Thoracic aorta (tissue), 2 donors: ENCODE measurements around the gene CGB7. TPM values are rescaled to one million over a fixed set of nuclear protein-coding genes. Genes with fewer than 3 reads are reported as not detected.
"Not testable (repeated sequence)": the region's sequence is repeated elsewhere in the genome, so short reads cannot be mapped to it uniquely, and the experiment has no call there.

Experiments used
- ATAC-seq: fragments of 150-250 bp; one replicate; pipeline ENCODE4 v1.8.0; 2017; ENCODE audit warnings: low read depth; ENCODE audit not compliant: insufficient number of reproducible peaks, low FRiP score
- DNase-seq: peaks from one replicate; pipeline ENCODE4 v3.0.0-alpha.2; 2020; ENCODE audit warnings: low spot score
- H3K27ac ChIP-seq, 2 donors: fragments of 200-600 bp; sonication (generic); 1 replicate in 1 of 2; 2 replicates in 1 of 2; pipeline ENCODE4 v1.5.1; 2016; ENCODE audit warnings: mild to moderate bottlenecking in 2 of 2, moderate library complexity in 2 of 2
- H3K27me3 ChIP-seq: fragments of 200-600 bp; sonication (generic); replicated peaks from 2 replicates; pipeline ENCODE4 v1.6.0; 2016; ENCODE audit warnings: mild to moderate bottlenecking; ENCODE audit not compliant: insufficient read depth
- H3K36me3 ChIP-seq: fragments of 200-600 bp; sonication (generic); one replicate; pipeline ENCODE4 v1.5.1; 2016
- H3K4me1 ChIP-seq, 2 donors: fragments of 200-600 bp; sonication (generic); 1 replicate in 1 of 2; 2 replicates in 1 of 2; pipeline versions ENCODE4 v1.5.1 to v1.6.0; 2016; ENCODE audit warnings: low read depth in 2 of 2, mild to moderate bottlenecking in 1 of 2; ENCODE audit not compliant: control insufficient read depth in 1 of 2
- H3K4me3 ChIP-seq: fragments of 200-600 bp; sonication (generic); 2 replicates; pipeline ENCODE4 v1.5.1; 2016; ENCODE audit warnings: mild to moderate bottlenecking
- H3K9me3 ChIP-seq: fragments of 200-600 bp; sonication (generic); 2 replicates; pipeline ENCODE4 v1.5.1; 2016
- total RNA-seq, 2 donors: library from RNA; depleted of rRNA; stranded (reverse); fragments of >200 nt; gene quantifications; one replicate each; pipeline versions ENCODE4 v1.1.0 to v1.2.3, GENCODE V29; 2016
- TF ChIP-seq, protein P1 (sequence below): fragments of 200-600 bp; sonication (generic); IDR thresholded peaks from one replicate; pipeline ENCODE4 v1.5.1; 2019; ENCODE audit warnings: antibody characterized with exemption

The CGB7 gene
- total RNA-seq, 2 donors from 2014 or later = not detected

DNA sequence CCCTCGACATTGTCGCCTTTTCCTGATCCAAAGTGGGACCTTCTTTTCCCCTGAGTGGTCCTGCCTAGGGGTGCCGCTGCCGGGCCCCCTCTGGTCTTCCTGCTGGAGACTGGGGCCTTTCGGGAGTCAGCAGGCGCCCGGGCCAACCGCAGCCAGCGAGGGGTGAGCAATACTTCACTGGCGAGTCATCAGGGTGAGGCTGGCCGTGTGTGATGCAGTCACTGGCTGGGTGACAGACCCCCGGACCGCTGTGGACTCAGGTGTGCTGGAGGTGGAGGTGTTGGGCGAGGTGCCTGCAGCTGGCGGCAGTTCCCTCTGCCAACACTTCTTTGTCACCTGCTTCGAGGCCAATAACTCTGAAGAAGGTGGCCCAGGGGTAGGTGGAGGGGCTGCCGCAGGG lies 15.4 kb downstream of the CGB7 start:
- TF ChIP-seq, protein P1, sequence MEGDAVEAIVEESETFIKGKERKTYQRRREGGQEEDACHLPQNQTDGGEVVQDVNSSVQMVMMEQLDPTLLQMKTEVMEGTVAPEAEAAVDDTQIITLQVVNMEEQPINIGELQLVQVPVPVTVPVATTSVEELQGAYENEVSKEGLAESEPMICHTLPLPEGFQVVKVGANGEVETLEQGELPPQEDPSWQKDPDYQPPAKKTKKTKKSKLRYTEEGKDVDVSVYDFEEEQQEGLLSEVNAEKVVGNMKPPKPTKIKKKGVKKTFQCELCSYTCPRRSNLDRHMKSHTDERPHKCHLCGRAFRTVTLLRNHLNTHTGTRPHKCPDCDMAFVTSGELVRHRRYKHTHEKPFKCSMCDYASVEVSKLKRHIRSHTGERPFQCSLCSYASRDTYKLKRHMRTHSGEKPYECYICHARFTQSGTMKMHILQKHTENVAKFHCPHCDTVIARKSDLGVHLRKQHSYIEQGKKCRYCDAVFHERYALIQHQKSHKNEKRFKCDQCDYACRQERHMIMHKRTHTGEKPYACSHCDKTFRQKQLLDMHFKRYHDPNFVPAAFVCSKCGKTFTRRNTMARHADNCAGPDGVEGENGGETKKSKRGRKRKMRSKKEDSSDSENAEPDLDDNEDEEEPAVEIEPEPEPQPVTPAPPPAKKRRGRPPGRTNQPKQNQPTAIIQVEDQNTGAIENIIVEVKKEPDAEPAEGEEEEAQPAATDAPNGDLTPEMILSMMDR = no peak
- no peaks in the 10 kb centered on the region for H3K27me3 ChIP-seq
- no peaks in the 10 kb centered on the region for H3K9me3 ChIP-seq
- ATAC-seq (no peak), DNase-seq (no peak)
- no peak overlapping the region for H3K4me3 ChIP-seq
- no peaks in the 10 kb centered on the region for H3K36me3 ChIP-seq
- H3K27ac ChIP-seq = no peak overlapping the region
- no peaks in the 10 kb centered on the region for H3K4me1 ChIP-seq

DNA sequence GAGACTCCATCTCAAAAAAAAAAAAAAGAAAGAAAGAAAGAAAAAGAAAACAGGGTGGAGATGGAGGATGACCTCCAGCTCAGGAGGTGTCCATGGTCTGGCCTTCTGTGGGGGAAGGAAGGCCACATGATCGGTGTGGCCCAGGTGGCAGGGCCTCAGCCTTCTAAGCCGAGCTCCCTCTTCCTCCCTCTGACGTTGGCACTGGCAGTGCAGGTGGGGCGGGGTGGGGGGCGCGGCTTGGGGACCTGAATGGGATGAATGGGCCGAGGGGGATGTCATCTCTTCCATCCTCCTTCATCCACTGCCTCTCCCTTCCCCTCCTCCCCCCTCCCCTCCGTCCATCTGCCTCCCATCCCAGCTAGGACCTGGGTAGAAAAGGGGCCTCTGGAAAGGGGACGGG lies 17.8 kb downstream of the CGB7 start:
- not testable (repeated sequence) for H3K36me3 ChIP-seq, H3K9me3 ChIP-seq, H3K27me3 ChIP-seq, H3K4me1 ChIP-seq, ATAC-seq, H3K4me3 ChIP-seq, DNase-seq, H3K27ac ChIP-seq

DNA sequence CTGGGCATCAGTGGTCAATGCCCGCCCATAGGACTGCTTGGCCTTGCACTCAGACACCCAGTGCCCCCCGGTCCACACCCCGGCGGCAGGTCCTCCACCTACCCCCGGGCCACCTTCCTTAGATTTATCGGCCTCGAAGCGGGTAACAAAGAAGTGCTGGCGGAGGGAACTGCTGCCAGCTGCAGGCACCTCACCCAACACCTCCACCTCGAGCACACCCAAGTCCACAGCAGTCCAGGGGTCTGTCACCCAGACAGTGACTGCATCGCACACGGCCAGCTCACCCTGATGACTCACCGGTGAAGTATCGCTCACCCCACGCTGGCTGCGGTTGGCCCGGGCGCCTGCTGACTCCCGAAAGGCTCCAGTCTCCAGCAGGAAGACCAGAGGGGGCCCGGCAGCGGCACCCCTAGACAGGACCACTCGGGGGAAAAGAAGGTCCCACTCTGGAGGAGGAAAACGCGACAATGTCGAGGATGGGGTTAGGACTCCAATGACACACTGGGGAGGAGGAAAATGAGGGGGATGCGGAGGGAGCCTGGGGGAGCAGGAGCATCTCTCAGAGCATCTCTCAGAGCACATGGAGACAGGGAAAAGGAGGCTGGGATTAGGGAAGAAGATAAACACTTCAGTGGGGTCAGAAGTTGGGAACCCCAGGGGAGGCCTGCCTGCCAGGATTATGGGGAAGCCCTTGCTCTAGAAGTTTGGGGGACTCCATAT lies 18.8 kb downstream of the CGB7 start:
- H3K36me3 ChIP-seq, H3K27ac ChIP-seq, H3K4me3 ChIP-seq, H3K9me3 ChIP-seq, ATAC-seq, H3K4me1 ChIP-seq, DNase-seq, H3K27me3 ChIP-seq: not testable (repeated sequence)

DNA sequence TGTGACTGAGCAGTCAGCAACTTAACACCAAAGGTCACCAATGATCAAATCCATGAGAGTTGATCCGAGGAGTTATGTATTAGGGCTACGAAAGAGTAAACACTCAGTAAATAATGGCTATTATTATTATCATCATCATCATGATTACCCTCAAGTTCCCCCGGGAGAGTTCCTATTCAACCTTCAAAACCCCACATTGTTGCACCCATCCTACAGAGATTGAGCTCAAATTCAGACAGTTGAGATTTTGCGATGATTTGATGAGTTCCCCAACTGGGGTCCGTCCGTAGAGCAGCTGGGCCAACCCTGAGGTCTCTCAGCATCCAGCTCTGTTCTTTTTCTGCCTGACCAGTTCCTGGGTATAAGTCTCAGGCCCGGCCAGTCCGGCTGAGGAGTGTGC lies 19.4 kb downstream of the CGB7 start:
- H3K27ac ChIP-seq, H3K27me3 ChIP-seq, ATAC-seq, DNase-seq, H3K4me1 ChIP-seq, H3K36me3 ChIP-seq, H3K4me3 ChIP-seq, H3K9me3 ChIP-seq: not testable (repeated sequence)

DNA sequence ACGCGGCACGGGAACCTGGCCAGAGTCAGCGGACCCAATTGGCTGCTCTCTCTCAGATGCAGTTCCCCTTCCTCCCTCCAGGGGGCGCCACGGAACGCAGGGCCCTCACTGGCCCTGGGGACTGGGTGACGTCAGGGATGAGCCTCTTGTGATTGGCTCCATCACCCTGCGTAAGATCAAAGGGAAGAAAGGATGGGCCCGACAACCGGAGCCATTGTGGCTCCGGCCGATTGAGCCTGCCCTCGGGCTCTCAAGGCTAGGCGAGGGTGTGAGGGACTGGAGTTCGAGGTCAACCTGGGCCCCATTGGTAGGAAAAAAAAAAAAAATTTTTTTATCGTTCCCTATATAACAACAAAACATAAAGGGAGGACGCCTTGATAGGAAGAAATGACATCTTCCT lies 20.7 kb downstream of the CGB7 start, which contains the start of gene CGB1:
TSS of gene CGB1 (minus strand) at position 81 of the 400 bp plus-strand sequence. CDS start 184 bp downstream, outside the sequence.
- not testable (repeated sequence) for H3K36me3 ChIP-seq, H3K4me3 ChIP-seq, H3K27me3 ChIP-seq, H3K27ac ChIP-seq, H3K9me3 ChIP-seq, DNase-seq, H3K4me1 ChIP-seq, ATAC-seq

DNA sequence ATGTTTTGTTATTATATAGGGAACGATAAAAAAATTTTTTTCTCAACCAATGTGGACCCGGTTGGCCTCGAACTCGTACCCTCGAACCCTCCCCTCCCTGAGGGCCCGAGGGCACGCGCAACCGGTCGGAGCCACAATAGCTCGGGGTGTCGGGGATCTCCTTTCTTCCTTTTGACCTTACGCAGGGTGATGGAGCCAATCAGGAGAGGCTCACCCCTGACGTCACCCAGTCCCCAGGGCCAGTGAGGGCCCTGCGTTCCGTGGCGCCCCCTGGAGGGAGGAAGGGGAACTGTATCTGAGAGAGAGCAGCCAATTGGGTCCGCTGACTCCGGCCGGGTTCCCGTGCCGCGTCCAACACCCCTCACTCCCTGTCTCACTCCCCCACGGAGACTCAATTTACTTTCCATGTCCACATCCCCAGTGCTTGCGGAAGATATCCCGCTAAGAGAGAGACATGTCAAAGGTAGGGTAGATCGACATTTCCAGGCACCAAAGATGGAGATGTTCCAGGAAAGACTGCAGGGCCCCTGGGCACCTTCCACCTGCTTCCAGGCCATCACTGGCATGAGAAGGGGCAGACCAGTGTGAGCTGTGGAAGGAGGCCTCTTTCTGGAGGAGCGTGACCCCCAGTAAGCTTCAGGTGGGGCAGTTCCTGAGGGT lies 25.8 kb downstream of the CGB7 start, which contains the start of gene CGB2:
TSS of gene CGB2 (plus strand) at position 249 of the 660 bp plus-strand sequence. CDS start at position 455, 206 bp downstream.
- not testable (repeated sequence) for ATAC-seq, DNase-seq, H3K4me1 ChIP-seq, H3K27me3 ChIP-seq, H3K36me3 ChIP-seq, H3K4me3 ChIP-seq, H3K9me3 ChIP-seq, H3K27ac ChIP-seq
- TF ChIP-seq, protein P1 = peak; percentile 18

DNA sequence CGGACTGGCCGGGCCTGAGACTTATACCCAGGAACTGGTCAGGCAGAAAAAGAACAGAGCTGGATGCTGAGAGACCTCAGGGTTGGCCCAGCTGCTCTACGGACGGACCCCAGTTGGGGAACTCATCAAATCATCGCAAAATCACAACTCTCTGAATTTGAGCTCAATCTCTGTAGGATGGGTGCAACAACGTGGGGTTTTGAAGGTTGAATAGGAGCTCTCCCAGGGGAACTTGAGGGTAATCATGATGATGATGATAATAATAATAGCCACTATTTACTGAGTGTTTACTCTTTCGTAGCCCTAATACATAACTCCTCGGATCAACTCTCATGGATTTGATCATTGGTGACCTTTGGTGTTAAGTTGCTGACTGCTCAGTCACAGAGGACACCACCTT lies 27.2 kb downstream of the CGB7 start:
- not testable (repeated sequence) for DNase-seq, H3K4me1 ChIP-seq, ATAC-seq, H3K4me3 ChIP-seq, H3K27ac ChIP-seq, H3K9me3 ChIP-seq, H3K36me3 ChIP-seq, H3K27me3 ChIP-seq

DNA sequence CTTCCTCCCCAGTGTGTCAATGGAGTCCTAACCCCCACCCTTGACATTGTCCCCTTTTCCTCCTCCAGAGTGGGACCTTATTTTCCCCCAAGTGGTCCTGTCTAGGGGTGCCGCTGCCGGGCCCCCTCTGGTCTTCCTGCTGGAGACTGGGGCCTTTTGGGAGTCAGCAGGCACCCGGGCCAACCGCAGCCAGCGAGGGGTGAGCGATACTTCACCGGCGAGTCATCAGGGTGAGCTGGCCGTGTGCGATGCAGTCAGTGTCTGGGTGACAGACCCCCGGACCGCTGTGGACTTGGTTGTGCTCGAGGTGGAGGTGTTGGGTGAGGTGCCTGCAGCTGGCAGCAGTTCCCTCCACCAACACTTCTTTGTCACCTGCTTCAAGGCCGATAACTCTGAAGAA lies 27.8 kb downstream of the CGB7 start:
- not testable (repeated sequence) for ATAC-seq, H3K4me3 ChIP-seq, H3K9me3 ChIP-seq, H3K27ac ChIP-seq, DNase-seq, H3K27me3 ChIP-seq, H3K36me3 ChIP-seq, H3K4me1 ChIP-seq

DNA sequence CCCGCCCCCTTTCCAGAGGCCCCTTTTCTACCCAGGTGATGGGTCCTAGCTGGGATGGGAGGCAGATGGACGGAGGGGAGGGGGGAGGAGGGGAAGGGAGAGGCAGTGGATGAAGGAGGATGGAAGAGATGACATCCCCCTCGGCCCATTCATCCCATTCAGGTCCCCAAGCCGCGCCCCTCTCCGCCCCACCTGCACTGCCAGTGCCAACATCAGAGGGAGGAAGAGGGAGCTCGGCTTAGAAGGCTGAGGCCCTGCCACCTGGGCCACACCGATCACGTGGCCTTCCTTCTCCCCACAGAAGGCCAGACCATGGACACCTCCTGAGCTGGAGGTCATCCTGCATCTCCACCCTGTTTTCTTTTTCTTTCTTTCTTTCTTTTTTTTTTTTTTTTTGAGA lies 28.9 kb downstream of the CGB7 start:
- ATAC-seq, H3K9me3 ChIP-seq, H3K4me1 ChIP-seq, H3K27ac ChIP-seq, H3K27me3 ChIP-seq, H3K36me3 ChIP-seq, DNase-seq, H3K4me3 ChIP-seq: not testable (repeated sequence)

DNA sequence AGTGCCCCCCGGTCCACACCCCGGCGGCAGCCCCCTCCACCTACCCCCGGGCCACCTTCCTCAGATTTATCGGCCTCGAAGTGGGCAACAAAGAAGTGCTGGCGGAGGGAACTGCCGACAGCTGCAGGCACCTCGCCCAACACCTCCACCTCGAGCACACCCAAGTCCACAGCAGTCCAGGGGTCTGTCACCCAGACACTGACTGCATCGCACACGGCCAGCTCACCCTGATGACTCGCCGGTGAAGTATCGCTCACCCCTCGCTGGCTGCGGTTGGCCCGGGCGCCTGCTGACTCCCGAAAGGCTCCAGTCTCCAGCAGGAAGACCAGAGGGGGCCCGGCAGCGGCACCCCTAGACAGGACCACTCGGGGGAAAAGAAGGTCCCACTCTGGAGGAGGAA lies 31.9 kb downstream of the CGB7 start:
- ATAC-seq, H3K27ac ChIP-seq, H3K27me3 ChIP-seq, H3K36me3 ChIP-seq, DNase-seq, H3K4me1 ChIP-seq, H3K9me3 ChIP-seq, H3K4me3 ChIP-seq: not testable (repeated sequence)

DNA sequence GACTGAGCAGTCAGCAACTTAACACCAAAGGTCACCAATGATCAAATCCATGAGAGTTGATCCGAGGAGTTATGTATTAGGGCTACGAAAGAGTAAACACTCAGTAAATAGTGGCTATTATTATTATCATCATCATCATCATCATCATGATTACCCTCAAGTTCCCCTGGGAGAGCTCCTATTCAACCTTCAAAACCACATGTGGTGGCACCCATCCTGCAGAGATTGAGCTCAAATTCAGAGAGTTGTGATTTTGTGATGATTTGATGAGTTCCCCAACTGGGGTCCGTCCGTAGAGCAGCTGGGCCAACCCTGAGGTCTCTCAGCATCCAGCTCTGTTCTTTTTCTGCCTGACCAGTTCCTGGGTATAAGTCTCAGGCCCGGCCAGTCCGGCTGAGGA lies 32.5 kb downstream of the CGB7 start:
- not testable (repeated sequence) for H3K27me3 ChIP-seq, H3K9me3 ChIP-seq, ATAC-seq, H3K27ac ChIP-seq, H3K4me3 ChIP-seq, DNase-seq, H3K4me1 ChIP-seq, H3K36me3 ChIP-seq
